Measurements from ENCODE around the gene KLHL35.
"Not testable (repeated sequence)": the region's sequence is repeated elsewhere in the genome, so short reads cannot be mapped to it uniquely, and the experiment has no call there.

Gene KLHL35

DNA sequence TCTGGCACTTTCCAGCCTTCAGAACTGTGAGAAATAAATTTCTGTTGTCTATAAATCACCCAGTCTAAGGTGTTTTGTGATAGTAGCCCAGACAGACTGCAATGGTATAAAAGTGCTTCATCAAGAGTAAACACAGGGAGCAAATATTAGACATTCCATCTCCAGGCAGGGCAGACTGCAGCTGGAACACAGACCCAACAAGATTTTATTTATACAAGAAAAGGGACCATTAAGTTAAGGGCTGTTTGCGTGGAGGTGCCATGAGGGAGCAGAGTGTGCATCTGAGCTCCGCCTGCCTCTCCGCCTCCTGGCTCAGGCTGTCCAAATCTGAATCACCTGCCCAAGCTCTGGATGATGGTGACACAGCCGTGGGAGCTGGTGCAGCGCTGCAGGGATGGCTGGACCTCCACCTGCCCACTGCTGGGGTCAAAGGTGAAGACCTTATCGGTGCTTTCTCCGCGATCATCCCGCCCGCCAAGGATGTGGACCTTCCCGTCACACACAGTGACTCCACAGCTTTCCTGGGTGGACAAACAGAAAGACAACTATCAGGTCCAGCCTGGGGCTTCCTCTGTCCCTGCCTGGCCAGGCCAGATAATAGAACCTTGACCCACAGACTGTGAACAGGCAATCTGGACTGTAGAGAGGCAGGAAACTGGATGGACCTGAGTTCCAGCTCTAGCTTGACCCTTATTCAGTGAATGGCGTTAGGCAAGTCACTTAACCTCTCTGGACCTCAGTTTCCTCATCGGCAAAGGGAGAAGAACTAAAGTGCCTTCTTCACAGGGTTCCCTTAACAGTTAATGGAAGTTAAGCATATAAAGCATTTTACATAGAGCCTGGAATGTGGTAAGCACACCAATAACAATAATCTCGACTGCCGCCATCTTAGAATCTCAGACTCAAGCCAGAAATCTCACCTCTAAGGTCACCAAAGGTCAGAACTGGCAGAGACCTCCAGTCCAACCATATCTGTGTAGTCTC is 10.5 kb downstream of the KLHL35 start:
- DNase-seq, result peak; percentile 26

DNA sequence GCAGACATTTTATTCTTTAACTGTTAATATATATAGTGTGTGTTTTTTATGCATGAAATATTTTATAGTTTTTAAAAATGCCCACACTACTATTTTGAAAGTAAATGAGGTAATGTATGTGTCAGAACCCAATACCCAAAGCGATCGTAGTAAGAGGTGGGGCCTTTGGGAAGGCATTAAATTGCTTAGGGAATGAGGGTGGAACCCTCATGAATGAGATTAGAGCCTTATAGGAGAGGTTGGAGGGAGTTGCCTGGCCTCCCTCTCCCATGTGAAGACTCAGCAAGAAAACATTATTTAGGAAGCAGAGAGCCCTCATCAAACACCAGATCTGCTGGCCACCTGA is 11.1 kb downstream of the KLHL35 start:
- DNase-seq, result no peak

DNA sequence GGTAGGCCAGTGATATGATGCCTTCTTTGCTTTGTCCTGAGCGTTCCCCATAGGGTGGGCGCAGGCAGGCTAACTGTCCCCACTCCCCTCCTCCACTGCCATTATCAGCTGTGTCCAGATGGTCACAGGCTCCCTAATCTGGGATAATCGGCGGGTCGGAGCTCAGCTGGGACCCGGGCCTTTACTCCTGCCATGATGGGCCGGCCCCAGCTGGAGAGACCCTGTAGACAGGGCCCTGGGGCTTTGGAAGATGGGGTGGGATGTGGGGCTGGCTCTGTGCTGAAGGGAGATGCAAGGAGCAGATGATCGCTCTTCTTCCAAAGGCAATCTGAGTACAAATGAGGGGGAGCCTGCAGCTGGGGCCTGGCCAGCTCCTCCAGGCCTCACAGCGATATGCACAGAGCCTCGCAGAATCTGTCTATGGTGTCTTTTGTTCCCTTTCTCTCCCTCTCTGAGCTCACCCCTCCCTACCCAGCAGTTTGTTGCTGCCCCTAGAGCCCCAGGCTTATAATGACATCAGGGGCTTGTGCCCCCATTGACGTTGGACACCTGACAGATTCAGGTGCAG is 11.9 kb downstream of the KLHL35 start:
- no peak for DNase-seq

DNA sequence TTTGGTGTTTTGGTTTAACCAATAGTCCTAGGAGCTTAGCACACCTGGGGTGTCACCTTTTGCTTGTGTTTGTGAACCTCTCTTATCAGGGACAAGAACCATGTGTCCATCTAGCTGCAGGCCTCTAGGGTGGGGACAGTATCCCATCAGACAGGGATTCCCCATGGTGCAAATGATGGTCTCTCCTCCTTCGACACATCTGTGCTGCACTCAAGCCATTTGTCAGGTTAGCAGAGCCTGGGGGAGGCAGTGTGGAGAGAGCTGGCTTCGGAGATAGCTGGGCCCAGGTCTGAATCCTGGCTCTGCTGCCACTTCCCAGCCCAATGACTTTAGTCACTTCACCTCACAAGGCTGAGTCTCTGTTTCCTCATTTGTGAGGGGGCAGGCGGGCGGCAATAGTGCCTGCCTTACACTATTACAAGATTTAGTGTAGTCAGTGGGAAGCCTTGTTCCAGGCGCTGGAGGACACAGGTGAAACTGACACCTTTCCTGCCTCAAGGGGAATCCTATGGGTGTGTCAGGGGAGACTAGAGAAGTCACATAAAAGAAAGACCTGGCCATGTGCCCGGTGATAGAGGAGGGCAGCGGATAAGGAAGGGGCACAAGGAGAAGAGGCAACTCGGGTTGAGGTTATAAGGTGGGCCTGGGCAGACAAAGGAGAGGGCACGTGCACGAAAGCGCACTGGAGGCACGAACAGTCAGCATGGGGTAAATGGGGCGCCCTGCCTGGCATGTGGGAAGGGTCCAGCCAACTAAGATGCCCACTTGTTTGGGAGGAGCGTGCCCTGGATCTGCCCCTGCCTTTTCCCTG is 12.6 kb downstream of the KLHL35 start:
- DNase-seq, result no peak

DNA sequence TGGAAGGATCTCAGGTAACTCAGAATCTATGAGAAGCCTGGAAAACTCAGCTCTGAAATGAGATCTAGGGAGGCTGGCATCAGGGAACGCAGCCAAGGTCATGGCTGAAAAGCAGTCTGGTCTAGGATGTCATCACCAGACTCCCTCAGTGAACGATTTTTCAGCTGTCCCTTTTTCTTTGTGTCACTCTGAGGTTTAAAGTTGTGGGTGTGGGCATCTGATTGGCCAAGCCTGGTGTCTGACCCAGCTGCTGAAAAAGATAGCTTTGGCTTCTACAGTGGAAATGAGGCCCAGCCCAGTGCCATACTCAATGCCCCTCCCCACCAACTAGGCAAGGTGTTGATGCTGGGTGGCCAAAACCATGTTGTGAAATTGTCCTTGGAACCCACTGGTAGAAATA is 19.1 kb downstream of the KLHL35 start:
- DNase-seq, result no peak

DNA sequence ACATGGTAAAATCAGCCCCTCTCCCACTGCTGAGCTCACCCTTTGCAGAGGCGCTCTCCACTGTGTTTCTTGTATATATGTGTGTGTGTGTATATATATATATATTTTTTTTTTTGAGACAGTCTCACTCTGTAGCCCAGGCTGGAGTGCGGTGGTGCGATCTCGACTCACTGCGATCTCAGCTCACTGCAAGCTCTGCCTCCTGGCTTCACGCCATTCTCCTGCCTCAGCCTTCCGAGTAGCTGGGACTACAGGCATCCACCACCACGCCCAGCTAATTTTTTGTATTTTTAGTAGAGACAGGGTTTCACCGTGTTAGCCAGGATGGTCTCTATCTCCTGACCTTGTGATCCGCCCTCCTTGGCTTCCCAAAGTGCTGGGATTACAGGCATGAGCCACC is 19.9 kb downstream of the KLHL35 start:
- DNase-seq, result not testable (repeated sequence)

DNA sequence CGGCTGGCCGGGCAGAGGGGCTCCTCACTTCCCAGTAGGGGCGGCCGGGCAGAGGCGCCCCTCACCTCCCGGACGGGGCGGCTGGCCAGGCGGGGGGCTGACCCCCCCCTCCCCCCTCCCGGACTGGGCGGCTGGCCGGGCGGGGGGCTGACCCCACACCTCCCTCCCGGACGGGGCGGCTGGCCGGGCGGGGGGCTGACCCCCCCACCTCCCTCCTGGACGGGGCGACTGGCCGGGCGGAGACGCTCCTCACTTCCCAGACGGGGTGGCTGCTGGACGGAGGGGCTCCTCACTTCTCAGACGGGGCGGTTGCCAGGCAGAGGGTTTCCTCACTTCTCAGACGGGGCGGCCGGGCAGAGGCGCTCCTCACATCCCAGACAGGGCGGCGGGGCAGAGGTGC is 23.0 kb downstream of the KLHL35 start:
- DNase-seq, result not testable (repeated sequence)

DNA sequence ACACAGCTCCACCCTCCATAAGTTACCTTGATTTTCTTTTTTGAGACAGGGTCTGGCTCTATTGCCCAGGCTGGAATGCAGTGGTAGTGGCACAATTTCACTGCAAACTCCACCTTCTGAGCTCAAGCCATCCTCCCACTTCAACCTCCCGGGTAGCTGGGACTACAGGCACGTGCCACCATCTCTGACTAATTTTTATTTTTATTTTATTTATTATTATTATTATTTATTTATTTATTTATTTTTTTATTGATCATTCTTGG is 24.1 kb downstream of the KLHL35 start:
- DNase-seq, result no peak

DNA sequence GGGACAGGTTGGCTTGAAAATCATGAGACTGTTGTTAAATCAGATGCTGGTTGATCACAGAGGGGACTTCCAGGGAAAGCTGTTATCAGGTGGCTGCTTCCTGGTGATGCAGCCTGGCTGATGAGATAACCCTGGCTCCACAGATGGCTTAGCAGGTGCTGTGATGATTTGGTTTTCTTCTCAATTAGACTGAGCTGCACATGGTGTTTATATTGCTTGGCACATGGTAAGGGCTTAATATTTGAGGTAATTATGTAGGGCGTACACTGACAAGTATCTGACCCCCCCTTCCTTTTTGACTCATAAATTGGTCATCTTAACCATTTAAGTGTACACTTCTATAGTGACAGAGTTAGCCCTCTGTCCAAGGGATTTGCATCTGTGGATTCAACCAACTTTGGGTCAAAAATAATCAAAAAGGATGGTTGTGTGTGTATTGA is 26.6 kb downstream of the KLHL35 start:
- DNase-seq, result no peak

DNA sequence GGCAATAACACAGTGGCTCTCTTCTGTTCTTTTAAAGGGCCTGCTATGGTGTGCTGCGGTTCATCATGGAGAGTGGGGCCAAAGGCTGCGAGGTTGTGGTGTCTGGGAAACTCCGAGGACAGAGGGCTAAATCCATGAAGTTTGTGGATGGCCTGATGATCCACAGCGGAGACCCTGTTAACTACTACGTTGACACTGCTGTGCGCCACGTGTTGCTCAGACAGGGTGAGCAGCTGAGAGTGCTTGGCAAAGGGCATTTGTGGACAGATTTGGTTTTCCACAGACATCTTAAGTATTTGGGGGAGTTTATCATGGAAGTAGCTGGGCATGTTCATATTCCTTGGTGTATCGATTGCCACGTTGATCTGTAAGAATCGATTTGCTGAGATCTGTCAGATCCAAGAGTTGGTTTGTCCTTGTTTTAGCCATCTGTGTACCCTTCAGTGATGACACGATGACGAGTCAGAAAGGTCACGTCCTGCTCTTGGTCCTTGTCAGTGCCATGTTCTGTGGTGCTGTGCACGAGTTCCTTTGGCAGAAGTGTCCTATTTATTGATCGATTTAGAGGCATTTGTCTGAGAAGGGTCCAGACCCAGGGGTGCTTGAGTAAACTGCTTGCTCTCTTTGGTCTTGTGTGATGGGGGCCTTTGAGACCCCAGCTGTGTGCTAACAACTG is 28.9 kb downstream of the KLHL35 start:
- DNase-seq, result no peak

DNA sequence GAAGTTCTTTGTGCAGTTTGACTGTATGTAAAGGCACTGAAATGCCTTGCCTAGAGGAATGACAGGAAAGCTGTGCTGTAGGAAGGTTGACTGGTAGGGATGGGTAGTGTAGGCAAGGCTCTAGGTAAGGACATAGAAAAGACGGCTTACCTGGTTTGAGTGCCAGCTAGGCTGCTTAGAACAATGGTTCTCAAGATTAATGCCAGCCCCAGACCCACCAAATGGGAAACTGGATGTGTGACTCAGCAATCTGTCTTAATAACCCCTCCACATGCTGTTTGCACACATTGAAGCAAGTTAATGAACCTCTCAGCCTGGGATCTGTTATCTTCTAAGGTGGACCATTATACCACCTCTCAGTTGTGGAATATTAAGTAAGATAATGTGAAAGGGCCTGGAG is 30.0 kb downstream of the KLHL35 start:
- DNase-seq, result no peak

DNA sequence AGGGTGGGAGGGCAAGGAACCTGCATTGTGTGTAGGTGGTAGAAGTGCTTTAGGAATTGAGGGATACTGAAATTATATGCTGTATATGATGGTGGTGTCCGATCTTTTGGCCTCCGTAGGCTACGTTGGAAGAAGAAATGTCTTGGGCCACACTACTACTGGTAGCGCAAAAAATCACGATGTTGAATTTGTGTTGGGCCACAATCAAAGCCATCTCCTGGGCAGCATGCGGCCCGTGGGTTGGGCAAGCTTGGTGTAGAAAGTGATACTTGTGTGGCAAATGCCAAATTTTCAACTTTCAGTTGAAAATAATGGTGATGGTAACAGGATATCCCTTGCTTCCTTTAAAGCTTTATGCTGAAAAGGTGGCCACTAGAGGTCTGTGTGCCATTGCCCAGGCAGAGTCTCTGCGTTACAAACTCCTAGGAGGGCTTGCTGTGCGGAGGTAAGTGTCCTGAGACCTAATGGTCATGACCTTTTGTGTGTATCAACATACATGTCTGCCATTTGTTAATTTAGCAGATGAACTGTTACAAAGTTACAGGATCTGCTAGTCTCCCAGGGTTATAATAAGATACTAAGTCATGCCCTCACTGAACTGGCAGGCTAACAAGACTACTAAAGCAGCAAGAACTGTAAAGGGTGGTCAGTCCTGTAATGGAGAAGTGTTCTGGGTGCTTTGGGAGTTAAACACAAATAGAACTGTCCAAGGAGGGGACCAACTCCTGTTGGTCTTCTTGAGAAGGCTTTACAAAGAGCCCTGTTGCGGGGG is 30.8 kb downstream of the KLHL35 start:
- DNase-seq, result no peak

DNA sequence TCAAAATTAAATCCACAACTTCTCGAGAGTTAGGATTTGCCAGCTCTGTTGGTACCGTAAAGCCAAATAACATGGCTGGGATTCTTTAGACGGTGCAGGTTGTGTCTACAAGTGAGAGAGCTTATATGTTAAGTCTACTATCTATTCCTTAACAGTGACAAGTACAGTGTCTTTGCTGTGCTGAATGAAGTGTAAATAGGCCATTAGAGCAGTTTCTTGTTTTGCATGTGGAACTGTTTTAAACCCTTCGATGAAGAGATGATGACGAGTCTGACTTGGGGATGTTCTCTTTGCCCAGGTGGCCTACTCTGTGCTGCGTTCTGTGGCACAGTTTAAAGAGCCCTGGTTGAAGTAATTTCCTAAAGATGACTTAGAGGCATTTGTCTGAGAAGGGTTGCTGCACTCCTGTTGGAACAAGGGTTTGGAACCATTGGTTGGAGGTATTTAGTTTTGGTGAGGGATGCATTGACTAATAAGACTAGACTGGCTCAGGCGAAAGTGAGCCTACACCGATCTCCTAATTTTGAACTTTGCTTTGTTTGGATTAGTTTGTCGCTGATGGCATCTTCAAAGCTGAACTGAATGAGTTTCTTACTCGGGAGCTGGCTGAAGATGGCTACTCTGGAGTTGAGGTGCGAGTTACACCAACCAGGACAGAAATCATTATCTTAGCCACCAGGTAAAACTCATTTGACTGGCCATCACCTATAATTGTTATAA is 32.7 kb downstream of the KLHL35 start:
- DNase-seq, result no peak

DNA sequence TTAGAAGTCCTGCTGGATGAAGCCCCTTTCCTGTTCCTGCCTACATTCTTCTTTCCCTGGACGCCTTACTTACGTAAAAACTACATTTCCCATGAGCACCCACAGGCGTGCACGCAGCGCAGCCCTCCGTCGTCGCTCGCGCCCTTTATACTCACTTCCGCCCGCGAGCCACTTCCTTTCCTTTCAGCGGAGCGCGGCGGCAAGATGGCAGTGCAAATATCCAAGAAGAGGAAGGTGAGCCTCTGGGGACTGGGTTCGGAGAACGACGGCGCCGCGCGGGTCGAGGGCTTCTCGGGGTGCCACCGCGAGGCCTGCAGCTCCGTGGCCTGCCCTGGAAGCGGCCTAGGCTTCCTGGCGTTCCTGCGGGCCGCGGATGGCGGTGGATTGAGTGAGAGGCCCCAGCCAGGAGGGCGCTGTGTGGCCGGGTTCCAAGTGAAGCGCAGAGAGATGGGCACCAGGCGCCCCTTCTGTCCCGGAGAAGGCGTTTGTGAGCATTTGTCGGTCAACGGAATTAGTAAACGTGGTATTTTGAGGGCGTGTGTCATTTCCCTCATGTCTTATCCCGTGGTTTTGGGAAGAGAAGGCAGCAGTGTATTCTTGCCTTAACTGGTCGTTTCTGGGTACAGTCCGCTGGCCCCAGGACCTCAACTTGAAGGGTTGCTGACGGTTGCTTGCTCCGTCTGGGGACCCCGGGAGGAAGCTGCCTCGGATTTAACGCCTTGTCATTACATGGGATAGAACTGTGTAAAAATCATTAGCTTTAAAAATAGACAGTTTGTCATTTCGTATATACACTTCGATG is 33.5 kb downstream of the KLHL35 start, which contains the start of gene RPS3:
Gene RPS3, plus strand, starts transcription at position 175 of the 802 bp plus-strand sequence. Its CDS starts 30 bp downstream, at position 205.
- peak; percentile 95 for DNase-seq

DNA sequence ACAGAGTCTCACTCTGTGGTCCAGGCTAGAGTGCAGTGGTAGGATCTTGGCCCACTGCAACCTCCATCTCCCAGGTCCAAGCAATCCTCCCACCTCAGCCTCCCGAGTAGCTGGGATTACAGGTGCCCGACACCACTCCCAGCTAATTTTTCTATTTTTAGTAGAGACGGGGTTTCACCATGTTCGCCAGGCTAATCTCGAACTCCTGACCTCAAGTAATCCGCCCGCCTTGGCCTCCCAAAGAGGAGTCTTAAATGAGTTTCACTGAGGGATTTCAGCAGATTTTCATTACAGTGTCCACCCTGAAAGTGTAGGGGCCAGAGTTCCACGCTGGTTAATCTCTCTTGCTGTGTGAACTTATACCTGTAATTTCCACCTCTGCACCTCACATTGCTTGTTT is 34.1 kb downstream of the KLHL35 start:
- no peak for DNase-seq

DNA sequence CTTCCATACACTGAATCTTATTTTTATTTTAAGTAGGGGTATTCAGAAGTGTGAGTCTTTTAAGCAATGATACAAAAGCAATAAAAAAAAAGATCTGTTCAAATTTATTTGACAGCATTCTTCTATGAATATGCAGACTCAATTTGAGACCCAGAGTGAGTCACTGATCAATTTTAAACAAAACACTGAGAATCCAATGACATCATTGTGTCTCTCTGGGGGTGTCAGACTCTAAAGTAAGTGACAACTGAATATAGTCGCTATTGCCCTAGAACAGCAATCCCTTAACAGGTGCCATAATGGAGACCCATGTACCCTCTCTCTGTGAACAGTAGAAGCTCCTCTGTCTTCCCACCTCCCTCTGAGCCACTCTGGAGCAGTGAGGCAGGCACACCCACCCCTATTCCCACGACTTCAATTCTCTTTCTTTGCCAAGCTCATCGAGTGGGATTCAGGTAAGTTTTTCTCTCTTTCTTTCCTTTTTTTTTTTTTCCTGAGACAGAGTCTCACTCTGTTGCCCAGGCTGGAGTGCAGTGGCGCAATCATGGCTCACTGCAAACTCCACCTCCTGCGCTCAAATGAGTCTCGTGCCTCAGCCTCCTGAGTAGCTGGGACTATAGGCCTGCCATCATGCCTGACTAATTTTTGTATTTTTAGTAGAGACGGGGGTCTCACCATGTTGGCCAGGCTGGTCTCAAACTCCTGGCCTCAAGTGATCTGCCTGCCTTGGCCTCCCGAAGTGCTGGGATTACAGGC is 38.7 kb downstream of the KLHL35 start:
- DNase-seq, result no peak

DNA sequence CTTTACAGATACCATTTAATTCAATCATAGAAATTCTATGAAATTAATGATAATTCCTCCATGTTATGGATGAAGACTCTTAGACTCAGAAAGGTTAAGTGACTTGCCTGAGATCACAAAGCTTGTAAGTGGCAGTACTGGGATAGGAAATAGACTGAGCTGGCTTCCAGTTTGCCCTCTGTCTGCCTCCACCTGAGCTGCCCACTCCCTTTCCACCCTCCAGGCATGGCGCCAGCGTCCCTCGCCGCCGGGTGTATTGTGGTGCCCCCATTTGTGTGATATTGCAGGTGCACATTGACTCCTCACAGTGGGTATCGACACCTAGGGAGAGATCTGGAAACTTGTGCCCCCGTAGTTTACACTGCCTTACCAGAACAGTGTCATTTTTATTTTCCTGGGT is 43.1 kb downstream of the KLHL35 start:
- DNase-seq, result no peak

DNA sequence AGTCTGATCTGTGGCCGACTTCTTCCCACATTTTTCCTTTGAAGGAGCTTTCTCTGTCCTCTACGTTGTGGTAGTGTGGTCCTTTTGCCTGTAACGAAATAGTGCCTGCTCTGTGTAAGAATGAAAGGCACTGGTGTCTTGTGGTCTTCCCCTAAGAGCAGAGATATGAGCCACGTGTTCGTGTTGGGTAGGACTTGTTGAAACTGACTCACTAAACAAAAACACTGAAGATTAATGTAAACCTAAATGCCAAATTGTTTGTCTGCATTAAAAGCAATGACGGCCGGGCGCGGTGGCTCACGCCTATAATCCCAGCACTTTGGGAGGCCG is 43.8 kb downstream of the KLHL35 start:
- no peak for DNase-seq

DNA sequence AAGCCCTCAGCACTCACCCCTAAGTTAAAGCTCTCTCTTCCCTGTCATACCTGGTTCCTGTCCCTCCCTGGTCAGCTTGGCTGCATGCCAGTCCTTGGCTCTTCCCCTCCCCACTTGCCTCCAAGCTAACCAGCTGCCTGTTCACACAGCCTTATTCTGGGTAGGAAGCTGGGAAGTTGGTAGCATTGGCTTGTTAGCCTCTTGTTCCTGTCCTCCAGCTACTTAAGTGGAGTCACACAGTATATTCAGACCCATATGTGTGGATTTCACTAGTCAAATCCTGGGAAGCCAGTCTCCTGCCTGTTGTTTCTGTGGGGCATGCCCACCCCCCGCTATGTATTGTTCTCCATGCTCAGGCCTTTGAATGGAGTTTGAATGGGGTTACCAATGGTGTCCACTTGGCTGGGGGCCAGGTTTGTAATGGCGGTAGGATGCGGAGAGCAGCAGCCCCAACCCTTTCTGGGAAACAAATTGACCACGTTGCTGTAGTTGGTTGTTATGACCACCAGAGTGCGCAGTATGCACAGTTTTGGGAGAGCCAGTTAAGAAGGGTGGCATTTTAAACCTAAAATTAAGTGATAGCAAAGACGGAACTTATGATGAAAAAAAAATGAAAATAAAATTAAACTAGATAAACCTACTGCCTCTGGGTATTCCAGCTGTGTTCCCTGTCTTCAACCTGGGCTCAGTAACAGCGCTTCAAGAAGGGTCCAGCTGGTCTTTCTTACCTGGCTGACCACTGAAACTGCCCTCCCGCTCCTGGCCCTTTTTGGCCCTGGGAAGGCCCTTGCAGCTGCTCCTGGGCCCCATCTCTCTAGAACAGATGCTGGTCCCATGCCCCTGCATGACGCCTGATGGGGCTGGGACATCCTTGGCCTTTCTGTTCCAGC is 44.4 kb downstream of the KLHL35 start:
- DNase-seq, result peak; percentile 78

Measured in NCI-H1092 (cell line).